GM21447 (cell line): Measurements from ENCODE around the gene FCN2.
"Not testable (repeated sequence)": the region's sequence is repeated elsewhere in the genome, so short reads cannot be mapped to it uniquely, and the experiment has no call there.

Experiments used
- ATAC-seq: cut with Tn5 transposase; IDR thresholded peaks from one replicate; pipeline ENCODE4 v1.9.1; 2021; ENCODE audit not compliant: unreplicated experiment

Gene FCN2

DNA sequence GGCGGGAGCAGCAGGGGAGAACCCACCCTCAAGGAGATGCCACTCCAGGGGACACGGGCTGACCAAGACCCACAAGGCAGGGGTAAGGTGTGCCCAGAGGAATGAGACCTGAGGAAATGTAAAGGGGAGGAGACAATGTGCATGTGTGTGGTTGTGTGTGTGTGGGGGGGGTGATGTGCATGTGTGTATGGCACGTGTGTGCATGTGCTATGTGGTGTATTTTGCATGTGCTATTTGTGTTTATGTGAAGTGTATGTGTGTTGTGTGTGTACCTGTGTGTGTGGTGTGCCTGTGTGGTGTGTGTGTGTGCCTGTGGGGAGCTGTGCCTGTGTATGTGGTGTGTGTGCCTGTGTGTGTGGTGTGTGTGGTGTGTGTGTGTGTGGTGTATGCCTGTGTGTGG, 33.5 kb upstream of the FCN2 start:
- ATAC-seq, result no peak

GRCh38 chr9:134847752-134848432, 32.7 kb upstream of the FCN2 start:
- ATAC-seq, result no peak

GRCh38 chr9:134848504-134848903, 32.1 kb upstream of the FCN2 start:
- no peak for ATAC-seq

GRCh38 chr9:134850611-134851010, 30.0 kb upstream of the FCN2 start:
- ATAC-seq, result no peak

GRCh38 chr9:134851020-134851419, 29.6 kb upstream of the FCN2 start:
- no peak for ATAC-seq

GRCh38 chr9:134852906-134853654, 27.5 kb upstream of the FCN2 start:
- no peak for ATAC-seq

GRCh38 chr9:134853893-134854292, 26.7 kb upstream of the FCN2 start:
- ATAC-seq, result no peak

DNA sequence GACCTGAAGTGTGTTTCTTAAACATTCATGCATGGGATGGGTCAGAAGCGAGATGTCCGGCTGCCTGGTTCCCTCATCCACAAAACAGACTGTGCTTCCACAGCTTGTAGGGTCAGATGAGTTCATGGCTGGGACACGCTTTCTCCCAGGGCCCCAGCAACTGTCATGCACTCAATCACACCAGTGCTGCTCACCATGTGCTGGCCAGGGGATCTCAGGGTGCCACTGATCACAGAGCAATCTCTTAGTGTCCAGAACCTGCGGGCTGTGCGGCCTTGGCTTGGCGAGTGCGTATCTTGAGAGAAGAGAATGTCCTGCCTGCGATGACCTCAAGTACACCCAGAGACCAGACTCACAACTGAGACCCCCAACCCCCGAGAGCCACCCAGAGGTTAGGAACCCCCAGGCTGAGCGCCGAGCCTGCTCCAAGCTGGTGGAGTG, 26.0 kb upstream of the FCN2 start:
- ATAC-seq, result no peak

DNA sequence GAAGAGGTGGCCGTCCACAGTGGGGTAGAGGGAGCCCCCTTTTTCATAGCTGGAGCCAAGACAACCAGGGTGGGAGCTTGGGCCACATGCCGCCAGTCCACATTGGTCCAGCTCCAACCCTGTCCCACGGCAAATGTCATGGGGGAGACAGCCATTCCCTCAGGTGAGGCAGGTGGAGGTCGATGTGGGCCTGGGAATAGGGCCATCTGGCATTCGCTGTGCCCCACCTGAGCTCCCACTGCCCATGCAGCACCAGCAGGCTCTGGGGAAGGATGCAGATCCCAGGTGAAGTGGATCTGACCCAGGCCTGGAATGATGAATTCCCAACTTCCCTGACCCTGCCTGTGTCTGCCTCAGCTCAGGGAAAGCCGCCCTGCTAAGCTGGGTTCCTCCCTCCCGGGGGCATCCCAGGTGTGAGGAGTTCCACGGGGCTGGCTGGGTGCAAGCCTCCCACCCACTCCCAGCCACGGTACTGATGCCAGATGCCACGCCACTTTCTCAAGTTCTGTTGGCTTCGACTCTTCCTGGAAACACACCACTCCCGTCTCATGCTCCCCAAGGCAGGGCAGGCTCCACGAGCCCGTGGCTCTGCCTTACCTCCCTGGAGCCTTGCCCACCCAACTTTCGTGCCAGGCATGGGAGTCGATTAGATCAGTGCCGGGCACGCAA, 25.2 kb upstream of the FCN2 start:
- no peak for ATAC-seq

DNA sequence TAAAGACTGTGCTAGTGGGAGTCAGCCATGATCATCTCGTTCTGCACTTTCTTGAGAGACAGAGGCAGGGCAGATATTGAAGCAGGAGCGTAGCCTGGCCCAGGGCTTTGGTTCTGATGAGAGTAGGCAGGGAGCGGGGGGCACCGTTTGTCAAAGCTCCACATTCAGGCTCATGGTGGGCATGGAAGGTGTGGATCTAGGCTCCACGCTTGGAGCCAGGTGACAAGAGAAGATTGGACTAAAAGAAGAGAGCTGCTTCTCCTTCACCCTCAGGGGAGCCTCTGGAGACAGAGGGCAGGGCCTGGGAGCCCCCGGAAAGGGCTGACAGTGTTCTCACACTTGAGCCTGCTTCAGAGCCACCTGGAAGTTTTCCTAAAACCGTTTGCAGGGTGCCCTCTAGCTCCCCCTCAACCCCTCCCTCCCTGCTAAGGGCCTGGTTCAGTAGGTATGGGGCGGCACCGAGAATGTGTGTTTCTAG, 24.7 kb upstream of the FCN2 start:
- no peak for ATAC-seq

- ATAC-seq, result not testable (repeated sequence)
These were observed 23.2 kb upstream of the FCN2 start for GRCh38 chr9:134857451-134857850.

DNA sequence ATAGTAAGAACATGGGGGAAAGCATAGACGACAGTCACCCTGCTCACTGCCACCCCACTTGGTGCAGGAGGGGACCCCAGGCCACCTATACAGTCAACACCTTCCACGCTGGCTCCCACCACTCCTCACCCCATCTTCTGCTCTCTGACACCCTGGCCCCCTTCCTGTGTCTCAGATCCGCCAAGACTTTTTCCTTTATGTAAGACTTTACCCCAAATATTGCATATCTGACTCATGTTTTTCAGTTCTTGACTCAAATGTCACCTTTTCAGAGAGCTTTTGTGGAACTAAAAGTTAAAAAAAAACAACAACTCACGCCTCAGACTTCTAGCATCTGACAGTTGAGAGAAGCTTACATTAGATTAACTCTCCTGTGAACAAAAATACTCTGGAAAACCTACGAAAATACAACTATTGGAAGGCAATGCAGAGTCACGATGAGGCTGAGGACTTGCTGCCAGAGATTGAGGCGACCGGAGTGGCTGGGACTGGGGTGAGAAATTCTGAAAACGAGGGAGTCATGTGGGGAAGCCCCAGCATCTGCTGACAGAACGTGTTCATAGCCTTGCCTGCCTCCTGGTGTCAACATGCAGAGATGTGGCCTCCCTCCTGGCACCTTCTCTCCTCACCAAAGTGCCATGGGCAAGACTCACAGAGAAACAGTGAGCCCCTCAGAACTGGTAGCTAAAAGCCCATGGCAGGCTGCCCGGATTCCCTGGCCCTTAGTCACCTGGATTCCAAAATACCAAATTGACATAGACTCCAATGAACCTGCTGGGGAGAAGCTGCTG, 22.4 kb upstream of the FCN2 start:
- peak; percentile 86 for ATAC-seq

- no peak for ATAC-seq
These were observed 20.1 kb upstream of the FCN2 start for GRCh38 chr9:134860510-134860909.

GRCh38 chr9:134861595-134862334, 18.8 kb upstream of the FCN2 start:
- no peak for ATAC-seq

DNA sequence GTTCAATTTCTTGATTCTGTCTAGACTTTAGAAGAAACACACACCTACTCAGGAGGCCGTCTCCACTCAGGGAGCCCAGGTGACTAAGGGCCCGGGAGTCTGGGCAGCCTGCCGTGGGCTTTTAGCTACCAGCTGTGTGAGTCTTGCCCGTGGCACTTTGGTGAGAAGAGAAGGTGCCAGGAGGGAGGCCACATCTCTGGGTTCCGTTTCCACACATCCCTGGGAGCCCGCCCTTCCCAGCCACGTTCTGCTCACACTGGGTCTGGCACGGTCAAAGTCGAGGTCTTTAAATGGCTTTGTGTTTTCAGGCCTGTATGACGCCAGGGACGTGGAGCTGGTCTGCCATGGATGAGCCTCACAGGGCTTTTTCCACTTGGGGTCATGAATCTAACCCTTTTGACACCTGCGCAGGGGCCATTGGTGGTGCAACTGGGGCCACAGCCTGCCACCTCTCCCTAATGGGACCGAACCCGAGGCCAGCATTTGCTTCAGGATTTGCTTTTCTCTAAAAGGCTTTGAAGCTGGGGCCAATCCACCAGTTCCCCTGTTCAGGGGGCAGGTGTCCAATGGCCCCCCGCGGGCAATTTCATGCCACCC, 17.2 kb upstream of the FCN2 start:
- no peak for ATAC-seq

GRCh38 chr9:134863941-134864820, 16.4 kb upstream of the FCN2 start:
- ATAC-seq, result no peak

DNA sequence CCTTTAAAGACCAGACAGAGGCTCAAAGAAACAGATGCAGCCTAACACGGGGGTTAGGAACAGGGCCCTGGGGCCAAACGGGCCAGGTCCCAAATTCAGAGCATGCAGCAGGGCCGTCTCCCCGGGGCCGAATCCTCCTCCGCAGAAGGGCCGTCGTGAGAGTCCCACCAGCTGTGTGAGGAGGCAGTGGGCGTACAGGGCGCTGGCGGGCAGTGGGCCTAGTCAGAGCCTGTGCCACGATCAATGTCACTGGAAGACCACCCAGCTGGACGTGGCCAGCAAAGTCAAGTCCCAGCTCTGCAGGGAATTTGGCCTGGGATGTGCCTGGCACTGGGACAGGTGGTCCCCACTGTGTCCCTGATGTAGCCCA, 15.8 kb upstream of the FCN2 start:
- no peak for ATAC-seq

- no peak for ATAC-seq
These were observed 12.5 kb upstream of the FCN2 start for GRCh38 chr9:134867917-134868750.
